ENCODE data around the gene CDK14.

CDK14 gene

DNA sequence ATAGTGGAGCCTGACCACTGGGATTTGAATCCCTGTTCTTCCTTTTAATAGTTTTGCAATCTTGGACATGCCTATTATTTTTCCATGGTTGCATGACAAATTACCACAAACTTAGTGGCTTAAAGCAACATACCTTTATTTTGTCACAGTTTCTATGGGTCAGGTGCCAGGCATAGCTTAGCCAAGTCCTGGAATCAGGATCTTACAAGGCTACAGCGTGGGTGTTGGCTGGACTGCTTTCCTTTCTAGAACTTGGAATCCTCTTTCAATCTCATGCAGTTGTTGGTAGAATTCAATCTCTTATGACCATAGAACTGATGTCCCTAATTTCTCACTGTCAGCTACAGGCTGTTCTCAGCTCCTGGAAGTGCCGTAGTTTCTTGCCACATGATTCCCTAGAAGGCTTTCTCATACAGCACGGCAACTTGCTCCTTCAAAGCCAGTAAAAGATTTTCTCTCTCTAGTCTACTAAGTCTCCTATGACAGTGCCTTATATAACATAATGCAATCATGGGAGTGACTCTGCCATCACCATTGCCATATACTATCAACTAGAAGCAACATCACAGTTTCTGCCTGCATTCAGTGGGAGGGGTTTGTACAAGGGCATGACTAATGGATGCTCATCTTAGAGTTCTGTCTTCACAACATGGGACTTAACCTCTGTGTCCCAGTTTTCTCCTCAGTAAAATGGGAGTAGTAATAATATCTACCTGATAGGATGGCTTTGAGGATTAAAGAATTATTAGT, 424.7 kb downstream of the CDK14 start:
- DNase-seq (ENCODE audit: low spot score): no peak

DNA sequence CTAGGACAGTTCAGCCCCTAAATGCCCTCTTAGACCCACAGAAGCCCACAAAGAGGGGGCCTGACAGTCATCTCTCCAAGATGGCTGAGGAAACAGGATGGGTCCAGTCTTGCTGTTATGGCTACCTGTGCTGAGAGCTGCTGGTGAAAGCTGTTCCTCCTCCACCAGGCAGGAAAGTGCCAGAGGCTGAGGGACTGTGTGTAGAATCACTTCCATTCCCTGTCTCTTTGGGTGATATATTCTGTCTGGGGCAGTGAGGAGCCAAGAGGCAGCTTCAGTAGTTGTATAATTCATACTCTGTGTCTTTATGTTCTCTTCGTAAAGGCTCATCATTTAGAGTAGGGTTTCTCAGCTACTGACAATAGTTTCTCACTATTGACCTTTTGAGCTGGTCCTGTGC, 425.8 kb downstream of the CDK14 start:
- DNase-seq (ENCODE audit: low spot score): no peak

DNA sequence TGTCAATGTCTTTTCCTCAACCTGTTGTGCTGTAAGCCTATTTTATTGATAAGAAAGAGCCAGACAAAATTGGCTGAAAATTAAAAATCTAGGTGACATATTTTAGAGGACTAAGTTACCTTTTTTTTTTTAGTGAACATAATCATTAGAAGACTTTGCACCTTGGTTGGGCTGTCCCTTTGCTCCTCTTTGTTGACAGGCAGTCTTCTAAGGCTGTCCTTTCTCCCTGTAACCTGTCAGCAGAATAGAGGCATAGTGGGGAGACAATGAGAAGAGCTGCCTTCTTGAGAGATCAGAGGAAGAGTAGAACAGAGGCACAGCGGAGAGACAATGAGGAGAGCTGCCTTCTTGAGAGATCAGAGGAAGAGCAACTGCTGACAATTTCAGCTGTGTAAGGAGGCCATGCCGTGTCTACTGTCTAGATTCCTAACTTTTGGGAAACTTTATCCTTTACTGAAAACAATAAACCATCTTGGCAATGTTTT, 429.8 kb downstream of the CDK14 start:
- no peak for DNase-seq (ENCODE audit: low spot score)

DNA sequence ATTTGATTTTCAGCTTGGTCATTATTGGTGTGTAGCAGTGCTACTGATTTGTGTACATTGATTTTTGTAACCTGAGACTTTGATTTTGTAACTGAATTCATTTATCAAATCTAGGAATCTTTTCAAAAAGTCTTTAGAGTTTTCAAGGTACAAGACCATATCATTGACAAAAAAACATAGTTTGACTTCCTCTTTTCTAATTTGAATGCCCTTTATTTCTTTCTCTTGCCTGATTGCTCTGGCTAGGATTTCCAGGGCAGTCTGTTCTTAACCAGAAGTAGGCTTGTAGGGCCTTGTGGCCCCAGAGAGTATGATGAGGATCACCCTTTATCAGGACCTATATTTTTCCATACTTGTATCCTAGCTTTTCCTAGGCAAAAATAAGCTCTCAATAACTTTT, 433.6 kb downstream of the CDK14 start:
- DNase-seq (ENCODE audit: low spot score): no peak

DNA sequence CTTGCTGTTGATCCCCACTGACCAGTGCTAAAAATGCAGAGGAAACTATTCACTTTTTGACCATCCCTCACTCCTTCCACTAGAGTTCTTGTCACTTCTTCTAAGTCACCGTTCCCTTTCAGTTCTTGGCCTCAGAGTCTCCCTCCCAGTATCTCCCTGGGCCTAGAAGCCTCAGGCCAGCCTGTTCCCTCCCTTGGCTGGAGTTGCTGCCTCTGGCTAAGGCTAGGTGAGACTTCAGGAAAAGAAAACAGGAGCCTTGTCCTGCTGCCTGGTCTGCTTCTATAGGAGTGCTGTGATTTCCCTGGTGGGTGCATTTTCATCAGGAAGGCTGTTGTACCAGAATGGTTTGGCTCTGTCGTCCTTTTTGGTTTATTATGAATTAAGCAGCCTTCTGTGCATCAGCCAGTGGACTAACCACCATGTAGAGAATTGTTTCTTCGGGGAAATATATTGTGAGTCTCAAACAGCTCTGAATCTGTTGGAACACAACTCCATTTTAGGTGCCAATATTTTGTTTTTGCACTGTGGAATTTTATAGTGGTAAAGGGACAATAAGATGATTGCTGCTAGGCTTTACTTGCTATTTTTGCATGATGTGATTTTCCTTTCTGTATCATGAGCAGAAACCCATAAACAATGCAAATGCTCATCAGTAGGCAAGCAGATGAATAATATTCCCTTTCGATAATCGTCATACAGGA, 434.7 kb downstream of the CDK14 start:
- DNase-seq (ENCODE audit: low spot score): no peak

DNA sequence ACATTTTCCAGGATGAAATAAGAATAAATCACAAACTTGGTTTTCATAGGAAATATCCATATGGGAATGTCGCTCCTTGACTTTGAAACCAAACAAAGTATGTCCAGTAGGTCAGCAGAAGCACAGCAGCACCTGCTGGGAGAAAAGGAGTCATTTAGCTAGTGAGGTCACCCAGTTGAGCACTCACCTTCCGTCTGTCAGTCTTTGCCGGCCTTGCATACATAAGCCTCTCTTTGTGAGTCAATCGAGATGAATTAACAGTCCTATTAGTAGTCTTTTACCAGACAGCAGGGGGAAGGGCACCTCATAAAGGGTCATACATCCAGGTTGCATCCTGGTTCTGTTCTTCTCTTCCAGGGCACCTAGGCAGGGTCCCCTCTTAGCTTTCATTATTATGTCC, 435.6 kb downstream of the CDK14 start:
- DNase-seq (ENCODE audit: low spot score): no peak

DNA sequence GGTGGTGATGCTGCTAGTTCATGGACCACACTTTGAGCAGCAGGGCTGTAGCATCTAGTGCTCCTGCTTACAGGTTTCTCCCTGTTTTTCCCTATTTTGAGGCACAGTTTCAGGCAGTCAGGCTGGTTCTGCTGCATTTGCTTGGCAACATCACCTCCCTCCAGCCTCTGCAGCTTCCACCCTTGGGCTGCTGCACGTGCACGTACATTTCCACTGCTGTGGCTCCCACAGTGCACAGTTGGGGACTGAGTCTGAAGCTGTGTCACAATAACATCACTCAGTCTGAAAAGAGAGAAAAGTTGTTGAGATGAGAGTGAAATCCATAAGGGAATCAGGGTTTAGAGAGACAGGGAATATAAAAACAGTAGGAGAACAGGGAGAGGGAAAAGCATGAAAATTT, 437.5 kb downstream of the CDK14 start:
- DNase-seq (ENCODE audit: low spot score): no peak

DNA sequence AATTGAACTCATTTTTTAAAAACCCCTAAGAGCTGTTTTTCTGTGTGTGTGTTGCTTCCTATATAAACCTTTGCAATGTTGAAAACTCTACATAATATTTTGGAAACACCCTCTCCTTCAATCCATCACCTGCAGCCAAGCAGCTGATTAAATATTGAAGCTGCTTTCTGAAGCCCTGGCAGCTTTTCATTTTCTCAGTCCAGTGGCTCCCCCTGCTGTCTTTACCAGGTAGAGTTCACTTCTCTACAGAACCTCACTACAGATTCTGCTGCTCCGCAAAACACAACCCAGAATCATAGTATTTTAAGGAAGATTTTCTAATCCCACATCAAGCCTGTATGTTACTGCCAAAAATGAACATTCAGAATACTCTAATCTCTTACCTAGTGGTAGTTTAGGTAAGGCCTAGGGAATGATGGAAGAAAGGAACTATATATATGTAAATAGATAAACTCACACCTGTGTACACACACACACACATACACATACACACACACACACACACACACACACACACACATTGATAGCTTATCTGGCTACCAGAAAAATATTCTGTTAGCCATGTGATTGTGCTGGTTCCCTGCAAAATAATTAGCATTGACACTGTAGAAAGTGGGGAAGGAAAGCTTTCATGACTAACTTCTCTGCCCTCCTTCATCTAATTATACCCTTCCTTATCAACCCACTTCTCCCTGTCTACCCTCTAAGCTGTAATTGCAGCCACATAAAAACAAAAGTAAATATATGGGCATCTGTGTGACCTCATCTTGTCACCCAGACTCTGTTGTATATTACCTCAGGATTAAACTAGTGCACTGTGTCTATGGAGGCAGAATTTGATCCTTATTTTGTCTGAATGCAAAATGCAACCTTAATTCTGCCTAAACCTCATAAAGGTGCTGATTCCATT, 438.6 kb downstream of the CDK14 start:
- DNase-seq (ENCODE audit: low spot score): peak; percentile 62

DNA sequence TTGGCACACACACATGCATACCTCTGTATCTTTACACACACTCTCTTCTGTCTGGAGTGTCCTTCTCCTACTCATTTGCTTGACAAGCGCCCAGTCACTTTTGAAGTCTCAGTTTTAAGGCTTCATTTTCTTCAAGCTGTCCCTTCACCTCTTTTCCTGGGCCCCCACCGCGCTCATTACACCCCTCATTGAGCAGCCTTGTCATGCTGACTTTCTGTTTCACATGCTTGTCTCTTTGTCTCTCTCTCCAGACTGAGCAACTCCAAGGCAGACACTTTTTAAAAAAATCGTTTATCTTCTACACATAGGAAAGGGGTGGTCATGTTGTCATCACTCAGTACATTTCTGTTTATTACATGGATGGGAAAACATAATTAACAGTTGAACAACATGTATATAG, 442.9 kb downstream of the CDK14 start:
- no peak for DNase-seq (ENCODE audit: low spot score)

DNA sequence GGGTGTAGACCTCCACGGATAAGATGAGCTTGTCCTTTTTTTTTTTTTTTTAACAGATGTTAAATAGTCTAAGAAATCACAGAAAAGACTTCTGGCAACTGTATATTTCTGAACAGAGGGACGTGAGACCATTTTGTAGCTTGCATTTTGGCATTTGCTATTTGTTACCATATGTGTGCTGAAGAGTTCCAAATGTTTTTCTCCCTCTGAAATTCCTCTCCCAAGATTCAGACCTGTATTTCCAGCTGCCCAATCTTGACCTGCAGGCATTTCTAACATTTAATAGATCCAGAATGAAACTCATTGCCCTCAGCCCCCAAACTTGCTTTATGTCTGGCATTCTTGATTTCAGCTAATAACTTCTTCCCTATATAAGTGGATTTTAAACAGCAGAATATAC, 445.0 kb downstream of the CDK14 start:
- DNase-seq (ENCODE audit: low spot score): no peak

DNA sequence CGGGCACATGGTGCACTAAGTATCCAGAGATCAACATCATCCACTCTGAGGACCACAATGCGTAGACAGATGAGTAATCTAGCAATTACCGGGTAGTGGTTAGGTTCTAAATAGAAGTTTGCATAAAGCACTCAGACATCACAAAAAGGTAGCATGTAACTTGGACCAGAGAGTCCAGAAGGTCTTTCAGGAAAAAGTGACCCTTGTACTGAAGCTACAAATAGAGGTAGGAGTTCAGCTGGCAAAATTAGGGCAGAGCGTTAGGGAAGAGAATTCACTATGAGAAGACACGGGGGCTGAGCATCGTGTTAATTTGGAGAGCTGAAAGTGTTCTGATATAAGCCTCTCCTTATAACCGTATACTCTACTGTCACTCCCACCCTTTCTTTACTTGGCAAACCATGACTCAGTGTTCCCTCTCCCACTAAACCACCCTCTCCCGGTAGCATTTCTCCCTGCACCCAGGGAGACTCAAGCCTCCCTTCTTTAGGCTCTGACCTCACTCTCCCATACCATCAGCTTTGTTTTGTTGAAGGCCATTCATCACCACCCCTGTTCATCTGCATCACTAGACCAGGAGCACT, 445.9 kb downstream of the CDK14 start:
- DNase-seq (ENCODE audit: low spot score): no peak

DNA sequence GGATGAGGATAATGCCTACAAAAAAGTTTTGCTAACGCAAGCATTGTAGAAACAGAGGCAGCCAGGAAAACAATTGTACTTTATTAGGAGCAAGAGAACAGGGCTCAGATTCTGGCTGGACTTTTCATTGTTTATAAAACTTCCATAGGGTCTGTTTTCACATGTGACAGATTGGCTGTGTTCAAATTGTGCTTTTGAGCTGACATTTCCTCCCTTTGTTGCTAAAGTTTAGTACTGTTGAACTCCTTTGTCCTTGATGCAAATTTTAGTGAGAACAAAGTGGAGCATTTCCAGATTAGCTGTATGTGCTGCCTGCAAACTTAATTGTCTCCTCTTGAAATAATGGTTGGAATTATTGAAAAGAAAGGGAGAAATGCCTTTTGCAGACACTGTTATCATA, 447.1 kb downstream of the CDK14 start:
- no peak for DNase-seq (ENCODE audit: low spot score)

DNA sequence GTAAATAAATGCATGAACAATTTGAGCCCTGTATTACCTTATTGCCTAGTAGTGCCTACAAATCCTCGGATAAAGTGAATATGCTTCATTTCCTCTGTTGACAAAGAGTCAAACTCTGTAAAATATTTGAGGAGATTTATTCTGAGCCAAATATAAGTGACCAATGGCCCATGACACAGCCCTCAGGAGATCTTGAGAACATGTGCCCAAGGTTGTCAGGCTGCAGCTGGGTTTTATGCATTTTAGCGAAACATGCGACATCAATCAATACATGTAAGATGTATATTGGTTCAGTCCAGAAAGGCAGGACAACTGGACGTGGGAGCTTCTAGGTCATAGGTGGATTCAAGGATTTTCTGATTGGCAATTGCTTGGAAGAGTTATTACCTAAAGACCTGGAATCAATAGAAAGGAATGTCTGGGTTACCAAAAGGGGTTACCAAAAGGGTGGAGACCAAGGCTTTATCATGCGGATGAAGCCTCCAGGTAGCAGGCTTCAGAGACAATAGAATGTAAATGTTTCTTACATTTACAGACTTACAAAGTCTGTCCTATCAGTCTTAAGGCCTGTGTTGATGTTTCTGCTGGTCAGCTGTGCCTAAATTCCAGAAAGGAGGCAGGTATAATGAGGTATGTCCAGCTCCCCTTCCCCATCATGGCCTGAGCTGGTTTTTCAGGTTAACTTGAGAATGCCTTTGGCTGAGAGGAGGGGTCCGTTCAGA, 448.0 kb downstream of the CDK14 start:
- no peak for DNase-seq (ENCODE audit: low spot score)

DNA sequence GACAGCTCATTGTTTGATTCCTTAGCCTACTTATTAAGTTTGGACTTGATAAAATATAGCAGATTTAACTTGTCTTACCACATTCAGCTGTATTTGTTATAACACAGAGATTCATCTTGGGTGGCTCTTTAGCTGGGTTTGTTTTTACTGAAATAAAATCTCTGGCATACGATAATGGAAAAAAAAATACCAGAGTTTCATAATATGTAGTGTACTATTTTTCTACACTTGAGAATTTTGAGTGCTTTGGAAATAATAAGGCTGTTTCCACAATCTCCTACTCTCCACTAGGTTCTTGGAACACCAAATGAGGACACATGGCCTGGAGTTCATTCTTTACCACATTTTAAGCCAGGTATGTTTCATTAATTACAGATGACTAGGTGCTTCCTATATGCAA, 449.5 kb downstream of the CDK14 start:
- DNase-seq (ENCODE audit: low spot score): no peak

DNA sequence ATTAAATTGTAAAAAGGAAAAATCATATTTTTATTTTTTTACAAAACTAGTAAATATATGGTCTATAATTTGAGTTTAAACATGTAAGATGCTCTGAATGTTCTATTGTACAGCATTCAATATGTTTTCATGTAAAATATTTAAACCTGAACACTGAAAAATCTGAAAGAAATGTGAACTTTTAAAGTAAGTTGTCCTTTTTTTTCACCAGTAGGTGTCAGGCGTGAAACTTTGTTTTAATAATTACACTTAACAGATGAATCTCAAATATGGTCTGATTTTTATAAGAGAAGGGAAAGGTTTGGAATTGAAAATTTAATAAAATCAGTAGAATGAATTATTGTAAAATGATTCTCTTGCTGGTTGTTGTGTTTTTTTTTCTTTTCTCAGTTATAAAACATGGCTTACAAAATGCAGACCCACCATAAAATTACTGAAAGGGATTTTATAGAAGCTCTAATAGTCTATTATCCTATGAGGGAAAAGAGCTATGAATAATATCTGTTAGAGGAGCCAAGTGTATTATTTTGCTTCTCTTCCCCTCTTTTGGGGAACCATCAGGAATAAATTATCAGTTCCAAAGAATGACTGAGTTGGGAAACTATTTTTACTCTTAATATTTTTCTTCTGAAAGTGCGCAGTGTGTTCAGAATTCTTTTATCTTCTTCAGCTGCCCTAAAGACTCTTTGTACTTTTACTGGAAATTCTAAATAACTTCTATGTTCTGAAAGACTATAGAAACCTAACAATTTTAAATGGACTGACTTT, 450.4 kb downstream of the CDK14 start:
- no peak for DNase-seq (ENCODE audit: low spot score)

DNA sequence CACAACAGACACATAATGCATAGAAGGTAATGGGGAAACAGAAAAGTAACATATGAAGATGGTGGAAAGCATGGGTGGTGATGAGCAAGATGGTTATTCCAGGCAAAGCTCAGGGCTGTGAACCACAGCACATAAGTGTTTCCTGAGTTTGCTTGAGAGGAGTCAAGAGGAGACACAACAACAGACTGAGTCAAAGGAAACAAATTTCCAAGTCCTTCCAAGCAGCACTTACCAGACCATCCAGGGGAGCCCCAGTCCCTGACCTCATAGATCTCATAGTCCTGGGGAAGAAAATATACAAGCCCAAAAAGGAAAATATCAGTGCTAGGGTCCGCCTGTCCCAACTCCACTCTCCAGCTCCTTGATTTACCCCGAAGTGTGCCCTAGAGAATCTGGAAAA, 451.5 kb downstream of the CDK14 start:
- DNase-seq (ENCODE audit: low spot score): no peak

DNA sequence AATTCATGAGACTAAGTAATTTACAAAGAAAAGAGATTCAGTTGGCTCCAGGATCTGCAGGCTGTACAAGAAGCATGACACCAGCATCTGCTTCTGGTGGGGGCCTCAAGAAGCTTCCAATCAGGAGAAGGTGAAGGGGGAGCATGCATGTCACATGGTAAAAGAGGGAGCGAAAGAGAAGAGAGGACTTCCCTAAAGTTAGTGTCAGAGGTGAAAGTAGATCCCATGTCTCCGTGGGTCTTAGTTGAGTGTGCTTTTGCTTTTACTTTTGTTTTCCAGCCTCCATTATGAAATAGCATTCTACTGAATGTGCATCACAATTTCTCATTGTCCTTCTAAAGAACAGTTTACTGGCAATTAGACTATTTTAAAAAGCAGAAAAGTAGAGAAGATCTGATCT, 454.6 kb downstream of the CDK14 start:
- no peak for DNase-seq (ENCODE audit: low spot score)

DNA sequence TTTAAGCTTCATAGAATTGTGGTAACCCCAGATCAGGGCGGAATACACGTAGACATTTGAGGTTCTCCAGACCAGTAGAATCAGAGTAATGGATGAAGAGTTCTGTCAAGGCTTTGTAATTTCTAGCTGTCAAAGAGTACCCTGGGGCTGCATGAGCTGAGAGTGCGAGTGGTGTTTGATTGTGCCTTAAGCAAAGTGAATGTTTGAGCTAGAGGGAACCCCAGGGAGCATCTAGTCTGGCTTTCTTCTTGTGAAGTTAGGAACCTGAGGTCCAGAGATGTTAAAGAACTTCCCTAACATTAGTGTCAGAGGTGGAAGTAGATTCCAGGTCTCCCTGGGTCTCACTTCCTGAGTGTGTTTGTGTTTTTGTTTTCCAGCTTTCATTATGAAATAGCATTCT, 455.8 kb downstream of the CDK14 start:
- DNase-seq (ENCODE audit: low spot score): no peak

DNA sequence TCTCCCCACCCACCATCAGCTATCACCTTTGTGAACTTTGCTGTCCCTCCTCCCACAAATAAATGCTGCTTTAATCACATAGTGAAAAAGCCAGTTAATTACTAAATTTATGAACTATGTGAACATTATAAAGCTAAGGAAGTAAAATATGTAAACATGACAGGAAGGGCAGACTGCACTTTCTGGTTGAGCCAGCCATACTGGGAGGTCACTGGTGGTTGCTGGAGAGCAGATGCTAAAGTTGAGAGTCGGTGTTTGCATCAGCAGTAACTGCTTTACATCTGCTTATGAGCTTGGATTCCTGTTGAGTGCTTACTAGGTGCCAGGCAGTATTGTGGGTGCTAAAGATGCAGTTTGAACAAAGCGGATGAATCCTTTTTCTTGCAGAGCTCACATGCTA, 458.3 kb downstream of the CDK14 start:
- DNase-seq (ENCODE audit: low spot score): no peak

DNA sequence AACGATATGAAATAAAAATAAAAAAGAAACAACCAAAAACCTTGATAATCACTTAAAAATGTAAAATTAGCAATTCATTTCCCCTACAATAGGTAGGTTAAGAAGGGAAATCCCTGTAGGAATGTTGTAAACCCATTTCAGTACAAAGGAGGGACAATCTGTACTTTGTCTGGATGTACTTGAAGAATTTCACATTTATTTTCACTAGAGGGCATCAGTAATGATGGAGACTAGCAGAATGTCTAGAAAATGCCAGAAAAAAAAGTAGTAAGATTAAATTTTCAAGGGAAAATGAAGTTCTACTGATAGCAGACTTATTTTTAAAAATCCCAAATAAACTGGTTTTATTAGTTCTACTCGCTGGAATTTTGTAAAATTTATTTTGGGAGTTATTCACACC, 459.1 kb downstream of the CDK14 start:
- DNase-seq (ENCODE audit: low spot score): no peak

DNA sequence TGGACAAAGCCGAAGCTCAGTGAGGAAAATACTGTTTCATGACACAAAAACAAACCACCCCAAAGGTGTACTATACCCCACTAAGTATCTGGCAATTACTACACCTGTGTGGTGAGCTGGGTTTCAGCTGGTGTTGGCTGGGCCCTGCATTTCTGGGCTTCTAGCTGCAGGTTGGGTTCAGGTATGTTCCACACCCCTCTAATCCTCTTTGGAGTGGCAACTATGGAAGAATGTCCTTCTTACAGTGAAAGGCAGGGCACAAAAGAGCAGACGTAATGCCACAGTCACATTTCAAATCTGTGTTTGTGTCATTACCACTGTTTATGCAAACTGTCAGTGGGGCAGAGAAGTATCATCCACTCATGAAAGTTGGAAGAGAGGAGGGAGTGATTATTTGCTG, 466.6 kb downstream of the CDK14 start:
- no peak for DNase-seq (ENCODE audit: low spot score)
